GM19043 (cell line): ENCODE measurements around the gene HOMER1.

Experiments used
- ATAC-seq: cut with Tn5 transposase; IDR thresholded peaks from one replicate; pipeline ENCODE4 v1.9.1; 2021; ENCODE audit warnings: low read depth; ENCODE audit not compliant: unreplicated experiment

HOMER1 gene

DNA sequence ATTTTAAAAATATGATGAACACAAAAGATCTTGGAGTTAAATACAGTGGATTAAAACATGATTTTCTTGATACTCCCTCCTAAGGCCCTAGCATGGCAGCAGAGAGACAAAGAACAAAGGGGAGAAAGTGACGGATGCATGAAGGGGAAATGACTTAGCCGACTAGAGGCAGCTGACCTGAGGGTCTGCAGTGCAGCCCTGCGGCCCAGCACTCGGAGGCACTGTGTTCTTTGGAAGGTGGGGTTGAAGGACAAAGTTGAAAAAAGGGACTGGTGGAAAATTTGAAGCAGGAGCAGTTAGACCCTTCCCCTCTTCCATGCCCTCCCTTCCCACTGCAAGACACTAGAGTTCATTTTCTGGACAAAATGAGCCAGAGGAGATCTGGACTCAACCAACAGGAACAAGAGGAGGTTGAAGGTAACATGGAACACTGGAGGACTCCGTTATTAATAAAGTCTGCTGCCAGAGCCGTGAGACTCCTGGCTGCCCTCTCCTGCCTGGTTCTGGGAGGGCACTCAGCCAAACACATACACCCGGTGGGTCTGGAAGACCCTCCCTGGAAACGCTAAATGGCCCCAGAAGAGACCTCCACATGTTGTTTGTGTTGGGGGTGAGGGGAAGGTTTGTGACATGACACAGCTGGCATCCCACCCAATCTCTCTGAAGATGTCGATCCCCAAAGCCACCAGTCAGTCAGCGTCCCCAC is 179.9 kb downstream of the HOMER1 start:
- no peak for ATAC-seq

DNA sequence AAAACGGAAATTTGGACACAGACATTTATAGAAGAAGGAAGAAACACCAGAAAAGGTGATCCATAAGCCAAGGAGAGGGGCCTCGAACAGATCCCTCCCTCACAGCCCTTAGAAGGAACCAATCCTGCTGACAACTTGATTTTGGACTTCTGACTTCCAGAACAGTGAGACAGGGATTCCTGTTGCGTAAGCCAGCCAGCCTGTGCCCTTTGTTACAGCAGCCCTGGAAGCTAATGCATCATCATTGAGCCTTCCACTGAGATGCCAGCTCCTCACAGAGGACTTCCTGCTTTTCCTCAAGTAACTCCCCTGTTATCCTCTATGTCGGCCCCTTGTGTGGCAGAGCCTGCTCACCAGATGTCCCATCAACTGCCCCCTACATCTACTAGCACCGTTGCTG is 183.9 kb downstream of the HOMER1 start:
- no peak for ATAC-seq

DNA sequence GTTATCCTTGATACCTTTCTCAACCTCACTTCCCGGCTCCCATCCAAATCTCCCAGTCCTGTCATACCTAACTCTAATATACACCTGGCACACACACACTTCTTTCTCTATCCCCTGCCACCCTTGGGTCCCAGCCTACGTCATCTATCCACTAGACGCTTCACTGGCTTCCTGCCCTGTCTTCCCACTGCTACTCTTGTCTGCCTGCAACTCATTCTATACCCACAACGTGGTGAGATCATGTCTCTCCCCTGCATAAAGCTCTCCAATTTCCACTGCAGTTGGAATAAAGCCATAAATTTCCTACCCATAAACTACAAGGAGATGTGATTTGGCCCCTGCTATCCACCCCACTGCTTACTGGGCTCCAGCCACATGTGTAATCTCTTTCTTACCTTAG is 184.5 kb downstream of the HOMER1 start:
- no peak for ATAC-seq
